AG04449 (cell line): ENCODE data around the gene CPXM2.

Experiments used
- CTCF ChIA-PET: fragments of 350-600 bp; formaldehyde crosslinking; extraction: SDS; loops from one replicate; lab custom pipeline; 2021; ENCODE audit warnings: antibody characterized with exemption; lab: Yijun Ruan, JAX
- POLR2A ChIA-PET: fragments of 400-600, 350-600 bp; formaldehyde crosslinking; extraction: SDS; loops from one replicate; lab custom pipeline; 2020; ENCODE audit warnings: antibody characterized with exemption, inconsistent platforms; lab: Yijun Ruan, JAX
- DNase-seq: peaks from one replicate; pipeline ENCODE4 v3.0.0-alpha.2; 2010; ENCODE audit warnings: low read depth, low spot score
- H3K4me3 ChIP-seq: 2 replicates; pipeline ENCODE4 v1.5.1; 2011; ENCODE audit warnings: low read depth, mild to moderate bottlenecking, control low read depth, low read length
- TF ChIP-seq, protein P1 (sequence below): IDR thresholded peaks from one replicate; pipeline ENCODE4 v1.5.1; 2011; ENCODE audit warnings: mild to moderate bottlenecking, moderate library complexity, low read length, control low read depth, inconsistent platforms; ENCODE audit not compliant: insufficient read depth; ENCODE audit errors: missing control alignments

Gene CPXM2

DNA sequence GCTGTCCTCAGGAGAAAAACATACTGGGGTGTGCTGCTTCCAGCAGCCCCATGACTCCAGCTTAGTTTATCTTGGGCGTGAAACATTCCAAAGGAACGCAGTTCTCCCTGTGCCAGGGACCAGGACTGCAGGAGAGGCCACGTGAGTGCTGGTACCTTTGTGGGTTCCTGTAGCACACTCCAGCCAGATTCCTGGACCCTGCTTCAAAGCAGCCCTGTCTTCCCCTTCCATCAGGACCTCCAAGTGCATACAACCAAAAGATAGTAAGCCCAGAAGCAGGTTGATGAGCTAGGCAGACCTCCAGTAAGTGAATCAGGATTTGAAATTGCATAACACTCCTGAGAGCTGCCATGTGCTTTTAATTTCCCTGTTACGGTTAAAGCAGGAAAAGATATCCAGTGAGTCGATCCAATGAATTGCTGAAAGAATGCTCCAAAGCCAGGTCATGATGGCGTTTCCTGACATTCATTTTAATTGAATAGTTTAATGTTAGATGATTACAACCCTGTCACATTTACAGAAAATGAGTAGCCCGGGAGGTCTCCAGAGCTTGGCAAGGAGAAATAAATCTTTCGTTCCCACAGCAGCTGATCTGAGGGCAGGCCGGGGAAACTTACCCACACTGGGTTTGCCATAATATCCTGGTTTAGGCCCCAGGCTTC is 38.9 kb upstream of the CPXM2 start:
- ChIA-PET POLR2A (interaction anchor here (0.6 to 0.8 kb wide), 2 partner anchors 52 to 308 kb away, joined by 3 read pairs; no protein-coding TSS in a partner anchor), CTCF (interaction anchor here (1.1 kb wide), 1 partner anchor 33 kb away, joined by 4 read pairs; no protein-coding TSS in a partner anchor)
- no peak overlapping the region for H3K4me3 ChIP-seq
- peak; percentile 80 for DNase-seq
- TF ChIP-seq, protein P1, sequence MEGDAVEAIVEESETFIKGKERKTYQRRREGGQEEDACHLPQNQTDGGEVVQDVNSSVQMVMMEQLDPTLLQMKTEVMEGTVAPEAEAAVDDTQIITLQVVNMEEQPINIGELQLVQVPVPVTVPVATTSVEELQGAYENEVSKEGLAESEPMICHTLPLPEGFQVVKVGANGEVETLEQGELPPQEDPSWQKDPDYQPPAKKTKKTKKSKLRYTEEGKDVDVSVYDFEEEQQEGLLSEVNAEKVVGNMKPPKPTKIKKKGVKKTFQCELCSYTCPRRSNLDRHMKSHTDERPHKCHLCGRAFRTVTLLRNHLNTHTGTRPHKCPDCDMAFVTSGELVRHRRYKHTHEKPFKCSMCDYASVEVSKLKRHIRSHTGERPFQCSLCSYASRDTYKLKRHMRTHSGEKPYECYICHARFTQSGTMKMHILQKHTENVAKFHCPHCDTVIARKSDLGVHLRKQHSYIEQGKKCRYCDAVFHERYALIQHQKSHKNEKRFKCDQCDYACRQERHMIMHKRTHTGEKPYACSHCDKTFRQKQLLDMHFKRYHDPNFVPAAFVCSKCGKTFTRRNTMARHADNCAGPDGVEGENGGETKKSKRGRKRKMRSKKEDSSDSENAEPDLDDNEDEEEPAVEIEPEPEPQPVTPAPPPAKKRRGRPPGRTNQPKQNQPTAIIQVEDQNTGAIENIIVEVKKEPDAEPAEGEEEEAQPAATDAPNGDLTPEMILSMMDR = no peak

DNA sequence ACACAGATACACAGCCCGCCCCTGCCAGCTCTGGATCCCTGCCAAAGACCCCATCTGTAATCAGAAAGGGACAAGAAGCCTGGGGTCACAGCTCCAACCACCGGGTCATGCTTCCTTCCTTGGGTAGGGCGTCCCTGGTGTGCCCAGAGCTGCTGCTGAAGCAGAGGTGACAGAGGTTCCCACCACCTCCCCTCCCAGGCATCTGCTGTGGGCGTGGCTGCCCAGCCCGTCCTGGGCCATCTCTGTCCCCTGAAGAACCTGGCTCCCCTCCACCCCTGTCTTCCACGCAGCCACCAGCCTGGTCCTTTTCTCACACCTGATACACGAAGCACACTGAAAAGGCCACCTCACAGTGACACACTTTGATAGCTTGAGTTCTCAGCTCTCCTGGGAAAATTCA is 38.2 kb upstream of the CPXM2 start:
- POLR2A ChIA-PET = interaction anchor here (0.8 kb wide), 1 partner anchor 308 kb away, joined by 3 read pairs; no protein-coding TSS in a partner anchor
- TF ChIP-seq, protein P1 = no peak
- DNase-seq = no peak
- CTCF ChIA-PET = interaction anchor here (1.1 kb wide), 1 partner anchor 33 kb away, joined by 4 read pairs; no protein-coding TSS in a partner anchor
- H3K4me3 ChIP-seq = no peak overlapping the region

DNA sequence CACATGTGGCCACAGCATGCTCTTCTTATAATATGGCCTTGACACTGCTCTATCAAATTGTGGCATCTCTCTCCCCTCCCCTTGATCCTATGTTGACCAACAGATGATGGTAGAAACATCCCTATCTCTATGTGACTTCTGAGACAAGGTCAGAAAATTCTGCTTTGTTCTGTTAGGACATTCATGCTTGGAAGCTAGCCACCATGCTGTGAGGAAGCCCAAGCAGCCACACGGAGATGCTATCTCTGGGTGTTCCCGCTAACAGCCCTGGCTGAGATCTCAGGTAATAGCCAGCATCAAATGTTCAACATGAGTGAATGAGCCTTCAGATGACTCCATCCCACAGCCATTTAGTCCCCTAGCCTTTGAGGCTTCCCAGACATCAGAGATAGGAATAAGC is 36.8 kb upstream of the CPXM2 start:
- TF ChIP-seq, protein P1 = no peak
- no peak overlapping the region for H3K4me3 ChIP-seq
- no peak for DNase-seq
- ChIA-PET CTCF (no interaction called here), POLR2A (no interaction called here)

DNA sequence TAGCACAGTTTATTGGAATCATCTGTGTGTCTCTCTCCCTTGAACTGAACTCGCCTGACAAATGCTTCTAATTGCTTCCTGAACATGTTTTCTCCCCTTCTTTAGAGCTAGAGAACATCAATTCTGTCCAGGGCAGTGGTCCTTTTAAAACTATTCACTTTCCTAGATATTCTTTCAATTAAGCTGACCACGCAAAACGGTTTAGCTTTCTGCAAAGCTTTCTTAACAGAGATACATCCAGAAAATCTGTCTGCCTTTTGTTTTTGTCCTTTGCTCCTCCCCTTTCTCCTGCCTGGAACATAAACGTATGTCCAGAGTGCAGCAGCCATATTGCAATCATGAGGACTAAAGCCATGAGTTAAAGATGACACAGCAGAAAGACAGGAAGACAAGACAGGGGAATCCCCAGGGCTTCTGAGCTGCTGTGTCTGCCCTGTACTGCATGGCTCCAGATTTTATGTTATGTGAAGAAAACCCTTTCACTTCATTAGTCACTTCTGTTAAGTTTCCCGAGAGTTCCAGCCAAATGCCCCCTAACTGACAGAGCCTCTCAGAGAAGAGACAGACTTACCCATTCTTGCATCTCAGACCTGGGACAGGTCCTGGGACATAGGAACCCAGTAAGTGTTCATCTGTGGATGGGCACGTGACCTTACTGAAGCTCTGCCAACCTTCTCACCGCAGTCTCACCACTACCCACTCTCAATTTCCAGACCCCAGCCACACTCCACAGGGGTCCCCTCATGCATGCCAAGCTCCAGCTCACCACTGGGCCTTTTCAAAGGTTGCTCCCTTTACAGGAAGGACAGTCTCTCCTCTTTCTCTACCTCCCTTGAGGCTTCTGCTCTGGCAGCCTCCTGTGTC is 35.0 kb upstream of the CPXM2 start:
- DNase-seq = peak; percentile 29
- no peak overlapping the region for H3K4me3 ChIP-seq
- POLR2A ChIA-PET = no interaction called here
- TF ChIP-seq, protein P1 = no peak
- CTCF ChIA-PET = interaction anchor here (1.3 kb wide), 1 partner anchor 344 kb away, joined by 4 read pairs; no protein-coding TSS in a partner anchor

DNA sequence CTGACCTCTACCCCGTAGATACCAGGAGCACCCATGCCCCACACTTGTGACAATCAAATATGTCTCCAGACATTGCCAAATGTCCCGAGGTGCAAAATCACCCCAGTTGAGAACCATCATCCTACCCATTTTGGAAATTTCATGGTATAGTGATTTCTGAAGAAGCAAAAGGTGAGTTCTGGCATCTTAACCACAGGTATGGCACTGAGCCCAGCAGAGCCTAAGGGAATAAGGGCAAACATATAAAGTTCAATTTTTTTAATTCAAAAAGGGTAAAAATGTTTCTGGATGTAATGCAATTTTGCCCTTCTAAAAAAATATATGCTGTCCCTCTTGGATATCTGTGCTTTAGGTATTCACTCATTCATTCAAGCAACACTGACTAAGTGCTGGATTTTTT is 30.5 kb upstream of the CPXM2 start:
- CTCF ChIA-PET = no interaction called here
- no peak for DNase-seq
- TF ChIP-seq, protein P1 = no peak
- no peak overlapping the region for H3K4me3 ChIP-seq
- POLR2A ChIA-PET = no interaction called here

DNA sequence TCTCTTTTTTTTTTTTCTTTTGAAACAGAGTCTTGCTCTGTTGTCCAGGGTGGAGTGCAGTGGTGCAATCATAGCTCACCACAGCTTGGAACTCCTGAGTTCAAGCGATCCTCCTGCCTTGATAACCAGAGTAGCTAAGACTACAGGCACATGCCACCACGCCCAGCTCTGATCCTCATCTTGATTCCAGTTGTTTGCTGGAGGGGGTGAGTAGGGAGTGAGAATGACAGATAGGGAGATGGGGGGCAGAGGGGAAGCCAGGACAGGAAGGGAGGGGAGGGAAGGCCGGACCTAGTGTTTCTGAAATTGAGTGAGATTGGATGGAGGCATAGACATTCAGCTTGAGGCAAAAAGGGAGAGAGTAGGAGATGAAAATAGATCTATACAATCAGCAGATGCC is 25.2 kb upstream of the CPXM2 start:
- DNase-seq = no peak
- TF ChIP-seq, protein P1 = no peak
- no peak overlapping the region for H3K4me3 ChIP-seq
- CTCF ChIA-PET = interaction anchor here (0.9 kb wide), 1 partner anchor 13 kb away, joined by 3 read pairs; no protein-coding TSS in a partner anchor
- POLR2A ChIA-PET = no interaction called here
